ENCODE measurements around the gene NUCKS1. TPM values are rescaled to one million over a fixed set of nuclear protein-coding genes. Genes with fewer than 3 reads are reported as not detected.

NUCKS1 gene
- polyA plus RNA-seq, 1 of the 3 experiments (the other 2 are of a cell fraction), result 25.4 TPM

DNA sequence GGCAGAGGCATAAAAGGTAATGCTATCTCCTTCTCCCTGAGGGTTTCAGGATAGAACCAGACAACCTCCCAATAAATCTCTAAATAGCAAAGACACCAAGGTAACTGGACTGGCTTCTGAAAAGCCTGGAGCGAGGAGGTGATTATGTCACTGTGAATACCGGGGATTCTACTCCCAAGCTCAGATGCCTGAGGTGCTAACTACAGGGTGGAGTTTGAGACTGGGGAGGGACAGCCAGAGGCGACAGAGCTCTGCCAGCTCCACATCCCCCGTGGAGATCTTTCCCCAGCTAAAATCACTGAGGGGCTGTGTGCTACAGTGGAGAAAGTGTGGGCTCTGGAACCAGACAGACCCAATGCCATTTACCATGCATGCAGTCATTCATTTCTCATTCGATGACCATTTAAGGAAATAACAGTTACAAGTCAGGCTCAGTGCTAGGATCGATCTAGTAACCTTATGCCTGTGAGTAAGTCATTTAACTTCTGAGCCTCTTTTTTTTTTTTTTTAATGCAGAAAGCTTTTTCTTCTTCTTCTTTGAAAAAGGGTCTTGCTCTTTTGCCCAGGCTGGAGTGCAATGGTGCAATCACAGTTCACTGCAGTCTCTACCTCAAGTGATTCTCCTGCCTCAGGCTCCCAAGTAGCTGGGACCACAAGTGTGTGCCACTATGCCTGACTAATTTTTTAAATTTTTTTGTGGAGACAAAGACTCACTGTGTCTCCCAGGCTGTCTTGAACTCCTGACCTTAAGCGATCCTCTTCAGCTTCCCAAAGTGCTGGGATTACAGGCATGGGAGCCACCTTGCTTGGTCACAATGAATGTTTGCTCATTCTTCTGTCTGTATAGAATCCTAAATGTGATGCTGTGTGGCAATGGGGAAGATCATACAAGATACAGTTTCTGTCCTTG lies 61.6 kb downstream of the NUCKS1 start (continued):
- TF ChIP-seq, protein P1, sequence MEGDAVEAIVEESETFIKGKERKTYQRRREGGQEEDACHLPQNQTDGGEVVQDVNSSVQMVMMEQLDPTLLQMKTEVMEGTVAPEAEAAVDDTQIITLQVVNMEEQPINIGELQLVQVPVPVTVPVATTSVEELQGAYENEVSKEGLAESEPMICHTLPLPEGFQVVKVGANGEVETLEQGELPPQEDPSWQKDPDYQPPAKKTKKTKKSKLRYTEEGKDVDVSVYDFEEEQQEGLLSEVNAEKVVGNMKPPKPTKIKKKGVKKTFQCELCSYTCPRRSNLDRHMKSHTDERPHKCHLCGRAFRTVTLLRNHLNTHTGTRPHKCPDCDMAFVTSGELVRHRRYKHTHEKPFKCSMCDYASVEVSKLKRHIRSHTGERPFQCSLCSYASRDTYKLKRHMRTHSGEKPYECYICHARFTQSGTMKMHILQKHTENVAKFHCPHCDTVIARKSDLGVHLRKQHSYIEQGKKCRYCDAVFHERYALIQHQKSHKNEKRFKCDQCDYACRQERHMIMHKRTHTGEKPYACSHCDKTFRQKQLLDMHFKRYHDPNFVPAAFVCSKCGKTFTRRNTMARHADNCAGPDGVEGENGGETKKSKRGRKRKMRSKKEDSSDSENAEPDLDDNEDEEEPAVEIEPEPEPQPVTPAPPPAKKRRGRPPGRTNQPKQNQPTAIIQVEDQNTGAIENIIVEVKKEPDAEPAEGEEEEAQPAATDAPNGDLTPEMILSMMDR (IDR thresholded peaks at IDR 0.05), result no peak
- TF ChIP-seq MAX (IDR thresholded peaks at IDR 0.05; ENCODE audit: low read depth), result no peak
- TF ChIP-seq ELF1 (IDR thresholded peaks at IDR 0.05), result no peak
- no peak for TF ChIP-seq NRF1 (IDR thresholded peaks at IDR 0.05; ENCODE audit: low read depth, low read length)
- no peak for TF ChIP-seq RXRA (IDR thresholded peaks at IDR 0.05; ENCODE audit: borderline replicate concordance, low read depth)
- no peak for TF ChIP-seq RCOR1 (IDR thresholded peaks at IDR 0.05; ENCODE audit: low read length)
- TF ChIP-seq FOSL2 (IDR thresholded peaks at IDR 0.05; ENCODE audit: borderline replicate concordance, low read depth), result no peak

DNA sequence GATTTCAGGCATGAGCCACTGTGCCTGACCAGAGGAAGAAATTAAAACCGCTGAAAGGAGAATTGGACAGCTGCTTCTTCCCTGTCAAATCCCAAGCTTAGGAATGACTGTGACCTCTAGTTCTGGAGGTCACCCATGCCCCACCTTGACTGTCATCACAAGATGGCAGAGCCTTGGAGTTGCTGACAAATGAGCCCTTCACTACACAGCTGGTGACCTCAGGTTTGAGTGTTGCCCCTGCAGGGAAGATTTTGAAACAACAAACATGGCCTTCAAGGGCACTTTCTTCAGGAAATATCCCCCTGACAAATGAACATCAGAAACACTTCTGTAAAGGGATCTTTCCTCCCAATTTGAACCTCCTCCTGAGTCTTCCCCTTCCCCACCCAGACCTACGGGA lies 62.7 kb downstream of the NUCKS1 start:
- no peaks in the 10 kb centered on the region for H3K4me1 ChIP-seq (ENCODE audit: control insufficient read depth in 1 of 2, insufficient read depth in 2 of 2, low read depth in 1 of 2, low read length in 1 of 2)
- no peaks in the 10 kb centered on the region for H3K27me3 ChIP-seq (ENCODE audit: insufficient read depth)
- H3K9me3 ChIP-seq, result no peaks in the 10 kb centered on the region
- H3K36me3 ChIP-seq (replicated peaks in 1 of 2; ENCODE audit: control insufficient read depth in 1 of 2, insufficient read depth in 2 of 2, low read length in 1 of 2), result no peaks in the 10 kb centered on the region
- 88% methylated on average over 2 of the region's 2 CpGs for whole genome bisulfite sequencing (ENCODE audit: low lambda C conversion rate)
- TF ChIP-seq FOSL2 (IDR thresholded peaks at IDR 0.05; ENCODE audit: borderline replicate concordance, low read depth) (no peak), CHD2 (IDR thresholded peaks at IDR 0.05; ENCODE audit: low read length, partially characterized antibody) (no peak)
- H2AFZ ChIP-seq (ENCODE audit: low read depth), result no peak overlapping the region
- CTCF ChIA-PET, result interaction anchor here (1.2 to 4.7 kb wide), 3 partner anchors 24 to 96 kb away, joined by 6 to 32 read pairs (median 7); no protein-coding TSS in a partner anchor
- no peak overlapping the region for H3K9ac ChIP-seq
- H3K4me2 ChIP-seq, result no peak overlapping the region
- no peak for DNase-seq
- H3K9me2 ChIP-seq, result no peaks in the 10 kb centered on the region
- H3K79me2 ChIP-seq (ENCODE audit: insufficient read depth), result no peaks in the 10 kb centered on the region
- no peak overlapping the region for H3K4me3 ChIP-seq (ENCODE audit: low read depth in 2 of 2, low read length in 1 of 2)
- H4K20me1 ChIP-seq (ENCODE audit: insufficient read depth), result no peaks in the 10 kb centered on the region
- no peak overlapping the region for H3K27ac ChIP-seq (ENCODE audit: low read depth in 2 of 2, low read length in 1 of 2)
- H3F3A ChIP-seq (replicated peaks; ENCODE audit: insufficient read depth), result no peaks in the 10 kb centered on the region
- POLR2A ChIA-PET, result interaction anchor here (0.7 kb wide), 1 partner anchor 14 kb away, joined by 3 read pairs; no protein-coding TSS in a partner anchor

DNA sequence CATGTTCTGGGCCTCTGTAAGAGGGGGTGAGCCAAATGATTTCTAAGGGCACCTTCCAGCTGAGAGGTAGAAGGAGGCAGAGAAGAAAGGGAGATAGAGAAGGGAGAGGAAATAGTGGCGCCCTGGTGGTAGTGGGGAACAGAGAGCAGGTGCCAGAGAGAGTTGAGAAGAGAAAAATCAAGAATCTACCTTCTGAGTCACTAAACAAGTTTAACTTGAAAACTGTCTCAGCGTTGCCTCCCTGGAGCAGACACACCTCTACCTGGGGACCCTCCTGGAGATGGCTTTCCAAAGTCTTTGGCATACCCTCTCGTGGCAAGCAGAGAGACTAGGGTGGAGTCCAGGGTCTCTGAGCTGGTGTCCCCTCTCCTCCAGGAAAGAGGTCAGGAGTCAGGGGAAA lies 68.6 kb downstream of the NUCKS1 start:
- Histone ChIP-seq H3K9ac (no peak overlapping the region), H3K9me3 (no peaks in the 10 kb centered on the region), H3K36me3 (replicated peaks in 1 of 2; ENCODE audit: control insufficient read depth in 1 of 2, insufficient read depth in 2 of 2, low read length in 1 of 2) (no peaks in the 10 kb centered on the region), H3K27me3 (ENCODE audit: insufficient read depth) (no peaks in the 10 kb centered on the region), H3K27ac (ENCODE audit: low read depth in 2 of 2, low read length in 1 of 2) (no peak overlapping the region), H2AFZ (ENCODE audit: low read depth) (no peak overlapping the region), H4K20me1 (ENCODE audit: insufficient read depth) (no peaks in the 10 kb centered on the region), H3K4me3 (ENCODE audit: low read depth in 2 of 2, low read length in 1 of 2) (no peak overlapping the region), H3K4me2 (no peak overlapping the region), H3K79me2 (ENCODE audit: insufficient read depth) (peaks cover 32% of the 10 kb centered on the region), H3K9me2 (no peaks in the 10 kb centered on the region), H3K4me1 (ENCODE audit: control insufficient read depth in 1 of 2, insufficient read depth in 2 of 2, low read depth in 1 of 2, low read length in 1 of 2) (peaks cover 8 to 12% of the 10 kb centered on the region in 2 experiments; a peak in 1 of 4 replicates), H3F3A (replicated peaks; ENCODE audit: insufficient read depth) (no peaks in the 10 kb centered on the region)
- TF ChIP-seq NRF1 (IDR thresholded peaks at IDR 0.05; ENCODE audit: low read depth, low read length) (no peak), ELF1 (IDR thresholded peaks at IDR 0.05) (no peak), POLR2AphosphoS5 (IDR thresholded peaks at IDR 0.05; ENCODE audit: low read depth, low read length) (no peak), RXRA (IDR thresholded peaks at IDR 0.05; ENCODE audit: borderline replicate concordance, low read depth) (no peak), TCF12 (IDR thresholded peaks at IDR 0.05) (no peak), MAX (IDR thresholded peaks at IDR 0.05; ENCODE audit: low read depth) (no peak), GABPA (IDR thresholded peaks at IDR 0.05; ENCODE audit: low read depth) (no peak)
- CTCF ChIA-PET, result interaction anchor here (1.3 to 18.5 kb wide), 8 partner anchors 9 to 296 kb away, joined by 3 to 214 read pairs (median 6); partner anchors contain the start of gene ELK4
- DNase-seq, result no peak
- WGBS (ENCODE audit: low lambda C conversion rate), result 88% methylated on average over 3 of the region's 3 CpGs
- POLR2A ChIA-PET, result no interaction called here
